Mesothelial cell of epicardium (in vitro differentiated cells): ENCODE data around the gene ZNF619. TPM values are rescaled to one million over a fixed set of nuclear protein-coding genes. Genes with fewer than 3 reads are reported as not detected.

ENCODE experiments used
- DNase-seq, 2 experiments: peaks; one replicate each; pipeline ENCODE4 v3.0.0; 2021; ENCODE audit warnings: low spot score in 2 of 2; ENCODE audit not compliant: unreplicated experiment in 2 of 2
- H3K27ac Mint-ChIP-seq: 2 replicates; pipeline ENCODE4 v1.8.0; 2021; ENCODE audit warnings: mixed read lengths
- H3K27me3 Mint-ChIP-seq: 2 replicates; pipeline ENCODE4 v1.8.0; 2021; ENCODE audit warnings: low read depth, mixed read lengths
- H3K36me3 Mint-ChIP-seq: 2 replicates; pipeline ENCODE4 v1.8.0; 2021; ENCODE audit warnings: mixed read lengths
- H3K4me1 Mint-ChIP-seq: 2 replicates; pipeline ENCODE4 v1.8.0; 2021; ENCODE audit warnings: mixed read lengths
- H3K4me3 Mint-ChIP-seq: 2 replicates; pipeline ENCODE4 v1.8.0; 2021; ENCODE audit warnings: mild to moderate bottlenecking, moderate library complexity, mixed read lengths
- H3K9me3 Mint-ChIP-seq: 2 replicates; pipeline ENCODE4 v1.8.0; 2021; ENCODE audit warnings: mixed read lengths
- total RNA-seq: library from RNA; stranded (reverse); gene quantifications from 3 replicates; pipeline ENCODE4 v1.2.1, GENCODE V29; 2021
- TF ChIP-seq, protein P1 (sequence below): fragments of 200-600 bp; sonication (generic); IDR thresholded peaks from one replicate; pipeline ENCODE4 v1.5.0; 2021; ENCODE audit warnings: antibody characterized with exemption; ENCODE audit not compliant: unreplicated experiment

The ZNF619 gene
- total RNA-seq, 1 donor from 2014 or later = 9.7 TPM

DNA sequence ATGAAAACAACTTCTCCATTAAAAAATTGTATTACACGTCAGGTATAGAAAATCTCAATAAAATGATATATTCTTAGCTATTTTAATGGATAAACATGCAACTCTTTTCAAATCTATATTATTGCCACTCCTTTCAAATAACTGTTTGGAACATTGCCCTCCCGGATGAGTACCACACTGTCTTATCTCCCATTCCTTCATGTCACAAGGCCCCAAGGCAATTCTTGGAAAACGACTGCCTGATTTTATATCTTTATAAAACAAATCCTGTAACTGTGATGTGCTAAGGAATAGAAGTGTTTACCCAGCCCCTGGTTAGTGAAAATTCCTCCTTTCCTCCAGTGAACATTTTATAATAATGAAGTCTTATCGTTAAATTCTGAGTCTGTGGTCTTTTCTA is 6.2 kb upstream of the ZNF619 start:
- no peak overlapping the region for H3K4me3 Mint-ChIP-seq
- TF ChIP-seq, protein P1, sequence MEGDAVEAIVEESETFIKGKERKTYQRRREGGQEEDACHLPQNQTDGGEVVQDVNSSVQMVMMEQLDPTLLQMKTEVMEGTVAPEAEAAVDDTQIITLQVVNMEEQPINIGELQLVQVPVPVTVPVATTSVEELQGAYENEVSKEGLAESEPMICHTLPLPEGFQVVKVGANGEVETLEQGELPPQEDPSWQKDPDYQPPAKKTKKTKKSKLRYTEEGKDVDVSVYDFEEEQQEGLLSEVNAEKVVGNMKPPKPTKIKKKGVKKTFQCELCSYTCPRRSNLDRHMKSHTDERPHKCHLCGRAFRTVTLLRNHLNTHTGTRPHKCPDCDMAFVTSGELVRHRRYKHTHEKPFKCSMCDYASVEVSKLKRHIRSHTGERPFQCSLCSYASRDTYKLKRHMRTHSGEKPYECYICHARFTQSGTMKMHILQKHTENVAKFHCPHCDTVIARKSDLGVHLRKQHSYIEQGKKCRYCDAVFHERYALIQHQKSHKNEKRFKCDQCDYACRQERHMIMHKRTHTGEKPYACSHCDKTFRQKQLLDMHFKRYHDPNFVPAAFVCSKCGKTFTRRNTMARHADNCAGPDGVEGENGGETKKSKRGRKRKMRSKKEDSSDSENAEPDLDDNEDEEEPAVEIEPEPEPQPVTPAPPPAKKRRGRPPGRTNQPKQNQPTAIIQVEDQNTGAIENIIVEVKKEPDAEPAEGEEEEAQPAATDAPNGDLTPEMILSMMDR = no peak
- H3K27me3 Mint-ChIP-seq = no peaks in the 10 kb centered on the region
- no peaks in the 10 kb centered on the region for H3K9me3 Mint-ChIP-seq
- H3K36me3 Mint-ChIP-seq = peaks cover 11% of the 10 kb centered on the region
- H3K4me1 Mint-ChIP-seq = no peaks in the 10 kb centered on the region
- no peak overlapping the region for H3K27ac Mint-ChIP-seq
- no peak for DNase-seq

DNA sequence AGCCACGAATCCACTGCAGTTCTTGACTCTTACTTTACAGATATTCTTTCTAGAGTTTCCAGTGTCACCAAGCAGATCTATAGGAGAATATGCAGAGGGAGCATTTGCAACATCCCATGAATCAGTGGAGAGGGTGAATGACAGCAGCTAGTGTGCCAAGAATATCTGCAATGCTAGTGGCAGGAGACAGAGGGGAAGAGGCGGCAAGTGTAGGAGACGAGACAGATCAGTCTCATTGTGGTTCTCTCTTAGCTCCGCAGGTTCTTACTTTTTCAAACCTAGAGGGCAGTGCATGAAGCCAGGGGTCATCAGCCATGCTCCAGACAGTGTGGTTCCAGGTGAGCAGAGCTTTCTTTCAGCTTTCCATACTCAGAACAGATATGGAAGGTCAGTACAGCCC is 744 bp downstream of the ZNF619 start:
- Mint-ChIP-seq H3K4me3 (peak overlapping the region; percentile 85), H3K27ac (peak overlapping the region; percentile 76), H3K36me3 (peaks cover 9% of the 10 kb centered on the region), H3K4me1 (peaks cover 8% of the 10 kb centered on the region), H3K27me3 (no peaks in the 10 kb centered on the region), H3K9me3 (no peaks in the 10 kb centered on the region)
- no peak for DNase-seq
- TF ChIP-seq, protein P1 = no peak

DNA sequence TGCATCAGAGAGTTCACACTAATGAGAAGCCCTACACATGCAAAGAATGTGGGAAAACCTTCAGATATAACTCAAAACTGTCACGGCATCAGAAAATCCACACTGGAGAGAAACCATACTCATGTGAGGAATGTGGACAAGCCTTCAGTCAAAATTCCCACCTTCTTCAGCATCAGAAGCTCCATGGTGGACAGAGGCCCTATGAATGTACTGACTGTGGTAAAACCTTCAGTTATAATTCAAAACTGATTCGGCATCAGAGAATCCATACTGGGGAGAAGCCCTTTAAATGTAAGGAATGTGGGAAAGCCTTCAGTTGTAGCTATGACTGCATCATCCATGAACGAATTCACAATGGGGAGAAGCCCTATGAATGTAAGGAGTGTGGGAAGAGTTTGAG is 10.2 kb downstream of the ZNF619 start:
- peaks cover 29% of the 10 kb centered on the region for H3K9me3 Mint-ChIP-seq
- H3K4me1 Mint-ChIP-seq = no peaks in the 10 kb centered on the region
- H3K27ac Mint-ChIP-seq = no peak overlapping the region
- H3K4me3 Mint-ChIP-seq = no peak overlapping the region
- DNase-seq = no peak
- H3K27me3 Mint-ChIP-seq = no peaks in the 10 kb centered on the region
- H3K36me3 Mint-ChIP-seq = peaks cover 55% of the 10 kb centered on the region
- TF ChIP-seq, protein P1 = no peak

DNA sequence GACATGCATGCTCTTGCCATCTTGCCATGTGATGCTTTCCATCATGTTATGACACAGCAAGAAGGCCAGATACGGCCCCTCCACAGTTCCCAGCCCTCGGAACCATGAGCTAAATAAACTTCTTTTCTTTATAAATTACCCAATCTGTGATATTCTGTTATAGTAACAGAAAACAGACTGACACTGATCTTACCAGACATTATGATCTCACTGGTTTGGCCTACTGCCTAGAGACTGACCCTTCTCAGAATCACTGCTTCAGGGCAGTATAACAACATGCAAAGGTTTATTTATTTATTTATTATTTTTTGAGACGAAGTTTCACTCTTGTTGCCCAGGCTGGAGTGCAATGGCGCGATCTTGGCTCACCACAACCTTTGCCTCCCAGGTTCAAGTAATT is 14.0 kb downstream of the ZNF619 start:
- Mint-ChIP-seq H3K27ac (no peak overlapping the region), H3K4me3 (no peak overlapping the region), H3K27me3 (no peaks in the 10 kb centered on the region), H3K4me1 (no peaks in the 10 kb centered on the region), H3K9me3 (peaks cover 29% of the 10 kb centered on the region), H3K36me3 (peaks cover 39% of the 10 kb centered on the region)
- DNase-seq = no peak
- TF ChIP-seq, protein P1 = no peak

DNA sequence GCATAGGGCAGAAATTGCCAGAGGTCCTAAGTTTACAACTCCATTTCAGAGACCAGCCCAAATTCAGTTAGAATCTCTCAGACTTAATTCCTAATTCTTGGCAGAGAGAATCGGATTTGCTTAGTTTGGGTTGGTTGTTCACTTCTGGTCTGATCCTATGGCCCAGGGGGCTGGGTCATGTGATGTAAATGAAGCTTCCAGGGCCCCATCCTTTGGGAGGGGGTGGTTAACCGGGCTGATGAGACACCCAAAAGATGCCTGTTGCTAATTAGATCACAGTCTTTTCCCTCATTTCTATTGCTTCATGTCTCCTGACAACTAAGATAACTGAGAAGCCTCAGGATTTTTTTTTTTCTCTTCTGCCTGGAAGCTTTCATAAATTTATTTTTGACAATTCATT is 17.8 kb downstream of the ZNF619 start:
- peaks cover under 1% of the 10 kb centered on the region for H3K27me3 Mint-ChIP-seq
- H3K9me3 Mint-ChIP-seq = peaks cover 5% of the 10 kb centered on the region
- peaks cover 10% of the 10 kb centered on the region for H3K36me3 Mint-ChIP-seq
- H3K4me1 Mint-ChIP-seq = no peaks in the 10 kb centered on the region
- H3K27ac Mint-ChIP-seq = no peak overlapping the region
- H3K4me3 Mint-ChIP-seq = no peak overlapping the region
- TF ChIP-seq, protein P1 = no peak
- no peak for DNase-seq

DNA sequence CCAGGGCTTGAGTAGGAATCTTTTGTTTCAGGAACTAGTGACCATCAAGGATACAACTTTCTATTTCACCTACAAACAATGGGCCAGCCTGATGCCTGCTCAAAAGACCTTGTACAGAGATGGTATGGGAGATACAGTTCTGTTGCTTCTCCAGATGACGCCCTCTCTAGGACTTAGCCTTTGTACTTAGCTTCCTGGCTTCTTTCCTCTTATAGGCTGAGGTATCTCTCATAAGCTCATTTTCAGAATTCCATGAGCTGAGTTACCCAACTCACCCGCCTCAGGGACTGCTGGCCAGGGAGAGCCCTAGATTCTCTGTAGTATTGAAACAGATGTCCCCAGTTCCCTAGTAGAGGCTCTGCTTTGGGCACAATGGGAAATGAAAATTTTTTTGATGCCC is 20.4 kb downstream of the ZNF619 start:
- H3K4me1 Mint-ChIP-seq = no peaks in the 10 kb centered on the region
- no peak overlapping the region for H3K4me3 Mint-ChIP-seq

More for the DNA sequence above, 20.4 kb downstream of the ZNF619 start:
- Mint-ChIP-seq H3K9me3 (no peaks in the 10 kb centered on the region), H3K27me3 (peaks cover 2% of the 10 kb centered on the region), H3K27ac (no peak overlapping the region), H3K36me3 (no peaks in the 10 kb centered on the region)
- TF ChIP-seq, protein P1 = no peak
- no peak for DNase-seq
